ENCODE measurements around the gene TSPAN15.
"Not testable (repeated sequence)": the region's sequence is repeated elsewhere in the genome, so short reads cannot be mapped to it uniquely, and the experiment has no call there.

Gene TSPAN15

DNA sequence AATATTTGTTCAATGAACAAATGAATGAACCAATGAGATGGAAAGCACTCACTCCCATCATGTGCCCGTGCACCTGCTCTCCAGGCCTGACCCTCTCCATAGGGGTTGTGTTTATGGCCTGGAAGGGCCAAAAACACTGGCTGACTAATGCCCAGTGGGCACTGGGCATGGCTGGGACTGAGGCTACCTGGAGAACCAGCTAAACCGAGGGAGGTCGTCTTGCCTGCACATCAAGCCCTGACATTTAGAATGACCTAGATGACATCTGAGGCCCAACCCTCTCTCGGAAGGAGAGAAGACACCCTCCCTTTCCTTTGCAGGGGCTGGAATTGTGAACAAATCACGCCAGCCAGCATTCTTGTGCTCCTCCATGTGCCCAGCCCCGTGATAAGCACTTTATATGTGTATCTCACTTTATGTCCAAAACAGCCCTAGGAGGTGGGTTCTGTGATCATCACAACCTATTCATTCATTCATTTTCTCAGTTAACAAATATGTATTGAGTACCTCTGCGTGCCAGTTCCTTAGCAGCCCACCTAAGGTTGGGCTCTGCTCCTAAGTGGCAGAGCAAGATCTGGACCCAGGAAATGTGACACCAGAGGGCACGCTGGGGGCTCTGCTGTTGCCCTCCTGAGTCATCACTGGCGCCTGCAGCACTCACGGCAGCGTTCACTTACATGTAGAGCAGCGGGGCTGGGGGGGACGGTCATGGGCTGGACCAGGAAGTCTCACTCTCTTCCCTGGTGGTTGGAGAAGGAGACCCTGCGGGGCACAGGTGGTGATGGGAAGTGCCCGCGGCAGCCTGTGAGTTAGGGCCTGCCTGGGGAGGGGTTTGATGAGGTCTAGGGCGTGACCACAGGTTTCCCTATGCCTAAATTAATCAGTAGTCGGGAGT lies 52.0 kb downstream of the TSPAN15 start:
- no peak for DNase-seq (ENCODE audit: low spot score)

DNA sequence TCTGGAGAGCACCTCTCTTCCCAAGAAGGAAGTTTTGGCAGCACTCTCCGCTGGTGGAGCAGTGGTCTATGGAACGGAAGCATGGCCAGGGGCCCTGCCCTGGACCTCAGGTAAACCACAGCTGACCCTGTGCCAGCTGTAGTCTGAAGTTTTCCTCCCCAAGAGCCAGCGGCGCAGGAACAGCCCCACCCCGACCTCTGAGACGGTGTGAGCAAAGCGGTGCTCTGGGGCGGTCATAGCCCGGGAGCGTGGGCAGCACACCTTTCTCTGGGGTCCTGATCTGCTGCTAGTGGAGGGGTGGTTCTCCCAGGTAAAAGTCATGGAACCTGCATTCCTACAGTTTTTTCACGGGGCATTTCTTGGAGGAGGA lies 52.6 kb downstream of the TSPAN15 start:
- DNase-seq (ENCODE audit: low spot score) = no peak

DNA sequence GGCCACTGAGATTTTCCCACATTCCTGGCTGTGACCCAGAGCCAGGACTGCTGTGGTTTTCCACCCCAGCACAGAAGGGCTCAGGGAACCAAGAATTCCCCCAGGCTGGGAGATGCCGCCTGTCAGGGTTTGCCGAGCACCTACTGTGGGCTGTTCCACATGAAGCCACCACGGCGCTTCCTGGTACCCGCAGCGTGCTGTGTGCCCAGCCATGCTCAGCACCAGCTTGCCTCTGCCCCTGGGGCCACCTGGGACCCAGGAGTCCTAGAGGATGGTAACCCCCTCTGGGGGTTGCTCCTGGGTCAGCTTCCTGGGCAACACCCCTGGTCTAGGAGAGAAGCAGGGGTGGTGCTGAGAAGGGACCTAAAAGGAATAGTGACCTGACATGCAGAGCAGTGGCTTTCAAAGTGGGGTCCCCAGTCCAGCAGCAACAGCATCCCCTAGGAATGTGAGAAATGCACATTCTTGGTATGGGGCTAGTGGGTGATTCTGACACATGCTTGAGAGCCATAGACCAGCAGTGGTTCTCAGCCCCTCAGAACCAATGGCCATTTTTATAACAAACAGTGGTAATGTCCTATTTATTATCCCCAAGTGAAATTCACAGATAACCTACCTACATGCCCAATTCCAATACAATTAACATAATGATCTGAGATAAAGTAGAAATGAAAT lies 53.4 kb downstream of the TSPAN15 start:
- DNase-seq (ENCODE audit: low spot score) = no peak

DNA sequence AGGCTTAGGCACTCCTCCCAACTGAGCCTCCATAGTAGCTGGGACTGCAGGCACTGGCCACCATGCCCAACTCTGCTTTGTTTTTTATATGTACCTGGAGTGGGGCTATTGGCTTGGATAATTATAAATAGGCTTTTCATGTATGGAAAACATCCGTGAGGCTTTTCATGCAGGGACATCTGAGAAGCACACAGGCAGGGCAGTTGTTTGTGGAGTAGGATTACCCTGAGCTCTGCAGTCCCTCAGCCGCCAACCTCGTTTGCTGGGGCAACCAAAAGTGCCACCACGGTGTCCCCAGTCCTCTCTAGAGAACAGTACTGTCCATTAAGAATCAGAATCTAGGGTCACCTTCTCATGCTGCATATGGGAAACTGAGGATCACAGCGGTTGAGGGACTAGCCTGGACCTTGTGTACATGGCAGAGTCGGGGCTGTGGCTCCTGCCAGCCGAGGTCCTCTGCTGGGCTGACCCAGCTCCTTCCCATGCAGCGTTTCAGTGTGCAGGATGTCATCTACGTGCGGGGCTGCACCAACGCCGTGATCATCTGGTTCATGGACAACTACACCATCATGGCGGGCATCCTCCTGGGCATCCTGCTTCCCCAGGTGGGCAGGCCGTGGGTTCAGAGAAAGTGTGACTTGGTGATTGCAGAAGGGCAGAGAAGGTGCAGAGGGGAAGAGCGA lies 54.5 kb downstream of the TSPAN15 start:
- DNase-seq (ENCODE audit: low spot score) = no peak

DNA sequence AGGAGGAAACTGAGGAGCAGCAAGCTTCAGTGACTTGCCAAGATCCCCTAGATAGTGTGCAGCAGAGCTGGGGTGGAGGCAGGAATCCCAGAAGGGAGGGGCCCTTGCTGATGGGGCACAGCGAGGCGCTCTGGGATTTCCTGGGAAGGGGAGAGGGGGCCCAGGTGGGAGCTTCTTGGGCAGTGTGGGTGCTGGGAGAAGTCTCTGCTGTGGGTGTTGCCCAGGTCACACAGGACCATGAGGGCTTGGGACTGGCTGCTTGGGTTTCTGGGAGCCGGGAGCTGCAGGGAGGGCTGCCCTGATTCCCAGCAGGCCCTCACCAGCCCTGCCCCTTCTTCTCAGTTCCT lies 55.2 kb downstream of the TSPAN15 start:
- DNase-seq (ENCODE audit: low spot score) = no peak

DNA sequence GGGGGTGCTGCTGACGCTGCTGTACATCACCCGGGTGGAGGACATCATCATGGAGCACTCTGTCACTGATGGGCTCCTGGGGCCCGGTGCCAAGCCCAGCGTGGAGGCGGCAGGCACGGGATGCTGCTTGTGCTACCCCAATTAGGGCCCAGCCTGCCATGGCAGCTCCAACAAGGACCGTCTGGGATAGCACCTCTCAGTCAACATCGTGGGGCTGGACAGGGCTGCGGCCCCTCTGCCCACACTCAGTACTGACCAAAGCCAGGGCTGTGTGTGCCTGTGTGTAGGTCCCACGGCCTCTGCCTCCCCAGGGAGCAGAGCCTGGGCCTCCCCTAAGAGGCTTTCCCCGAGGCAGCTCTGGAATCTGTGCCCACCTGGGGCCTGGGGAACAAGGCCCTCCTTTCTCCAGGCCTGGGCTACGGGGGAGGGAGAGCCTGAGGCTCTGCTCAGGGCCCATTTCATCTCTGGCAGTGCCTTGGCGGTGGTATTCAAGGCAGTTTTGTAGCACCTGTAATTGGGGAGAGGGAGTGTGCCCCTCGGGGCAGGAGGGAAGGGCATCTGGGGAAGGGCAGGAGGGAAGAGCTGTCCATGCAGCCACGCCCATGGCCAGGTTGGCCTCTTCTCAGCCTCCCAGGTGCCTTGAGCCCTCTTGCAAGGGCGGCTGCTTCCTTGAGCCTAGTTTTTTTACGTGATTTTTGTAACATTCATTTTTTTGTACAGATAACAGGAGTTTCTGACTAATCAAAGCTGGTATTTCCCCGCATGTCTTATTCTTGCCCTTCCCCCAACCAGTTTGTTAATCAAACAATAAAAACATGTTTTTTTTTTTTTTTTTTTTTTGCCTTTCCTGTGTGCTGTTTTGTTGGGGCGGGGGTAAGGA lies 55.8 kb downstream of the TSPAN15 start:
- DNase-seq (ENCODE audit: low spot score) = no peak

DNA sequence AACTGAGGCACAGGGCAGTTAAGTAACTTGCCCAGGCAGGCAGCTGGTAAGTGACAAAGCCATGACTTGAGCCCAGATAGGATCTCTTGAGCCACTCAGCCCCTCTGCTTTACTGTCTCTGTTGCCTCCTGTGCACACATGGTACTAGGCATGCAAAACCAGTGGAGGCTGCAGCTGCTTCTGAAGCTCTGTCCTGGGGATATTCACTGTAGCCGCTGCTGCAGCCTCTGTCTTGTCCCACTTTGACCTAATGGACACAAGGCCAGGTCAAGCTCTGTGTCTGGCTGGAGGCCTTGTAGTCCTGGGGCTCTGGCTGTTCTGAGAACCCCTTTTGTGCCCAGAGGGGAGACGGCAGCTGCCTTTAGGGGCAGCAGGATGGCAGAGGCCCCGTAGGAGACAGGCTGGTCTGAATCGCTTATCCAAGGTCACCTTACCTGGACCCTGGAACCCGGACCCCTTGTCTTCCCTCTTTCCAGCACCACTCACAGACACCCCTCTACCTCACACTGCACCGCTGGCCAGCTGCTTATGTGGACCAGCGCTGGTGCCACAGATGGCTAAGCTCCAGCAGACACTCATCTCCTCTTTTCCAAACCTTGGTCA lies 57.6 kb downstream of the TSPAN15 start:
- DNase-seq (ENCODE audit: low spot score) = peak; percentile 2

DNA sequence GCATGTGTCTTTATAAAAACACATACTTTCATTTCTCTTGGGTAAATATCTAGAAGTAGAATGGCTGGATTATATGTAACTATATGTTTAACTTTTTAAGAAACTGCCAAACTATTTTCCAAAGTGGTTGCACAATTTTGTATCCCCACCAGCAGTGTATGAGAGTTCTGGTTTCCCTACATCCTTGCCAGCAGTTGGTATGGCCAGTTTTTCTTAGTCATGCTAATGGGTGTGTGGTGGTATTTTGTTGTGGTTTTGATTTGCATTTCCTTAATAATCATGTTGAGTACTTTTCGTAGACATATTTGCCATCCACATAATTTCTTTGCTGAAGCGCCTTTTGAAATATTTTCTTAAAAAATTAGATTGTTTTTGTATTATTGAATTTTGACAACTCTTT lies 61.6 kb downstream of the TSPAN15 start:
- no peak for DNase-seq (ENCODE audit: low spot score)

DNA sequence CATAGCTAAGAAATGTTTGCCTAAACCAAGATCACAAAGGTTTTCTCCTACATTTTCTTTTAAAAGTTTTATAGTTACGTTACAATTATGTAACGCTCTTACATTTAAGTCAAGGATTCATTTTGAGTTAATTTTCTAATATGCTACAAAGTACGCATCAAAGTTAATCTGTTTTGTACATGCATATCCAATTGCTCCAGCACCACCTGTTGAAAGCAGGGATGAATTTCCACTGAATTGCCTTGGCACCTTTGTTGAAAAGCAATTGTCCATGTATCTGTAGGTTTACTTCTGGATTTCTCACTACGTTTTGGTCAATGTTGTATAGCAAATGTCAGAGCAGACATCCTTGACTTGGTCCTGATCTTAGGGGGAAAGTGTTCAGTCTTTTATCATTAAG lies 62.4 kb downstream of the TSPAN15 start:
- no peak for DNase-seq (ENCODE audit: low spot score)

DNA sequence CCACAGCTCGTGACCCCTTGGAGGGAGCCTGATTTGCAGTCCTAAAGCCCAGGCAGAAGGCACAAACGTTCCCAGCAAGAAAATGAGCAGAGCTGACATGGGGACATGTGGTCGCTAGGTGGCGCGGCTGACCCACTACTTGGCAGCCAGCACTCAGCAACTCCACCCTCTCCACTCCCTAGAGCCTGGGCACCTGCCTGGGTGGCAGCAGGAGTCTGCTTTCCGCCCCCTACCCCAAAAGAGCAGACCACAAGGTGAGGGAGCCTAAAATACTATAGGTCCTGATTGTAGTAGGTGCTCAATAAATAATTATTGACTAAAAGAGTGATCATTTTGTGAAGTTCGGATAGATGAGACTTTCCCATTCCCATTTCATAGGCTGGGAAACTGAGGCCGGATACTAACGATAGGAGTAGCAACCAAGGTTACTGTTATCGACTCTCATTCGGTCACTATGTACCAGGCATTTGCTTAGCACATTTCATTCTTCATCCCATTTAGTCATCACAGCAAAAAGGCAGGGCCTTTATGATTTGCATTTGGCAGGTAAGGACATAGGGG lies 64.5 kb downstream of the TSPAN15 start:
- DNase-seq (ENCODE audit: low spot score) = peak; percentile 89

DNA sequence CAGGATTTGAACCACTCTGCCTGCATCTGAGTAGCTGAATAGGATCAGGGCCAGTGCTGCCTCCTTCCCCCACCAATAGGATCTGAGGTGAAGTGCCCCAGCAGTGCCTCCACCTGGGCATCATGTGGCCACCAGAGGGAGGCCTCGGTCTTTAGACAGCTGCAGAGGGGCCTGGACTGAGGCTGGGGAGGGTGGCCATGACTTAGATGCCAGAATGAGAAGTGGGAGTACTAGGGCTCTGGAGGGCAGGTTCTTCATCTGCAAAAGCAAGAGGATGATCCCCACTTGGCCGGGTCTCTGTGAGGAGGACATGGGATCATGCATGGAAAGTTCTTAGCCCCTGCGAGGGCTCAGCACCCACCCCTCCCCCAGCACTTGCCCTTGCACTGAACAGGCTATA lies 65.1 kb downstream of the TSPAN15 start:
- no peak for DNase-seq (ENCODE audit: low spot score)

DNA sequence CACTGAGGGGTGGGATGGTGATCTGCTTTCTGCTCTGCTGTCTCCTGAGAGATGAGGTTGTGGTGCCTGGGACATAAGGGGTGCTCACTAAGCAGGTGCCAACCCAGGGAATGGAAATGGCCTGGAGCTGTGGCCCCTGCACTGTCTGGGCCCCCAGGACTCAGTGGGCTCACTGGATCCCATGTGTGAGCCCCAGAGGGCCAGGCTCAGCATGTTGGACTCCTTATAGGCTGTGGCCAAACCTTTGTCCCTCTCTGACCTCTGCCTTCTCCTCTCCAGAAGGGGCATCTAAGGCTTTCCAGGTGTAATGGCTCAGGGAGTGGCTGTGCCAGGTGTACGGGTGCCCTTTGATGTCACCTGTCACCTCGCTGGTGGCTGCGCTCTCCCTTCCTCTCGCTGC lies 65.5 kb downstream of the TSPAN15 start:
- no peak for DNase-seq (ENCODE audit: low spot score)

DNA sequence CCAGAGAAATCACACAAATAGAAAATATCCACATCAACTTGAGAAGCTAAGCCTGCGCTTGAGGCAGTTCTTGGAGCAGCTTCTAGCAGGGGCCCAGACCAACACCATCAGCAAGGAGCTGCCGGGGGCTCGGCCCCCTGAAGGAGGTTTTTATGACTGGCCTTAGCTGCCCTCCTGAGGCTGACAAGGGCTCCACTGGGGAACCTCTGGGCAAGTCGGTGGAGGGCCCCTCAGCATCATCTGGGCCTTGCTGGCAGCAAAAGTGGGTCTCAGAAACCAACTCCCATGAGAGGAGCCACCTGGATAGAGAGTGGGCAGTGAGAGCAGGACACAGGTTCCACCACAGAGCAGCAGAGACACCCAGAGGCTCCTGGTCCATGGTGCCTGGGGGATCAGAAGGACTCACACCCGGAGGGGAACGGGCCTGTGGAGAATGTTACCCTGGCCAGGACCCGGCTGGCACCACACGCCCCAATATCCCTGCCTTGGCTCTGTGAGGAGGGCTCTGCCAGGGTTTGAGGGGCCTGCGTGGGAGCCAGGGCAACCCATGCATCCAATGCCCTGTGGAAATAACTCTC lies 66.1 kb downstream of the TSPAN15 start:
- DNase-seq (ENCODE audit: low spot score) = no peak

DNA sequence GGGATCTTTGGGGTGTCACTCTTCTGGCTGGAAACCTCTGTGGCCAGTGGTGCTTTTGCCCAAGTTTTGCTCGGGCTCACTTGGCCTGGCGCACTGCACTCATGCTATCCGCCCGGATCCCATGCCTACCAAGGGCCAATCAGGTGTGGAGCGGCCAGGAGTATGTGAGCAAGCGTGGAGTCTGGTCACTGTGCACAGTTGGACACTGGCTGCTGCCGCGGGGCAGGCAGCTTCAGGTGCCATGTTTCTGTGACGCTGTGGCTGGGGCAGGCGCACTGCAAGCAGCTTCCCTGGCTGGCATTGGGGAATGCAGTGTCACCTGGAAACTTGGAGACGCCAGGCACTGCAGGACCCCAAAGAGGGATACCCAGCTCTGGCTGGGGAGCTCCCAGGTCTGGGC lies 76.7 kb downstream of the TSPAN15 start:
- no peak for DNase-seq (ENCODE audit: low spot score)

DNA sequence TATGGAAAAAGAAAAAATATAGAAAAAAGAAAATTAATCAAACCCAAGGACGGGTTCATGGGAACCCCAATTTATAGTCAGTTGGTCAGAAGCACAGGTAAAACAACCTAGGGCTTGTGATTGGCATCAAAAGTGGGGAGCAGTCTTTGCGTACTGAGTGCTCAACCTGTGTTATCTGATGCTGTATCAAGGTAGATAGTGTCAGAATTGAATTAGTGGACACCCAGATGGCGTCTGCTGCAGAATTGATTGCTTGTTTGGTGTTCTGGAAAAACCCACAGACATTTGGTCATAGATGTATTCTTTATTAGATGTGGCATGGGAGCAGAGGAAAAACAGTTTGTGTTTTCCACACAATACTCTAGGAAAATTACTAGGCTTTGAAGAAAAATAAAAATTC lies 82.4 kb downstream of the TSPAN15 start:
- DNase-seq (ENCODE audit: low spot score) = no peak

DNA sequence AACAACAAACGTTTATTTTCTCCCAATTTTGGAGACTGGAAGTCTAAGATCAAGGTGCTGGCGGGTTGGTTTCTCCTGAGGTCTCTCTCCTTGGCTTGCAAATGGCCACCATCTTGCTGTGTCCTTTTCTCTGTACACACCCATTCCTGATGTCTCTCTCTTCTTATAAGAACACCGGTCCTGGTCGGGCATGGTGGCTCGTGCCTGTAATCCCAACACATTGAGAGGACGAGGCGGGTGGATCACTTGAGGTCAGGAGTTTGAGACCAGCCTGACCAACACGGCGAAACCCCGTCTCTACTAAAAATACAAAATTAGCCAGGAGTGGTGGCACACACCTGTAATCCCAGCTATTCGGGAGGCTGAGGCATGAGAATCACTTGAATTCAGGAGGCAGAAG lies 85.3 kb downstream of the TSPAN15 start:
- DNase-seq (ENCODE audit: low spot score) = not testable (repeated sequence)

DNA sequence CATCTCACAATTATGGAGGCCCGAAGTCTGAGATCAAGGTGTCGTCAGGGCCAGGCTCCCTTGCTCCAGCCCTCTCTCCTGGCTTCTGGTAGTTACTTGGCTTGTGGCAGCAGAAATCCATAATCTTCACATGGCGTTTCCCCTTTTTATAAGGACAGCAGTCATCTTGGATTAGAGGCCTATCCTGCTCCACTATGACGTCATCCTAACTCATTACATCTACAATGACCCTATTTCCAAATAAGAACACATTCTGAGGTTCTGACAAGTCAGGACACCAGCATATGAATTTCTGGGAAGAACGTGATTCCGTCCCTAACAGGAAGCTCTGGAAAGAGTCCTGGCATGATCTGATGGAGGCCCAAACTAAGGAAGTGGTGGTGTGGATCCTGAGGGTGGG lies 86.2 kb downstream of the TSPAN15 start:
- DNase-seq (ENCODE audit: low spot score) = no peak

DNA sequence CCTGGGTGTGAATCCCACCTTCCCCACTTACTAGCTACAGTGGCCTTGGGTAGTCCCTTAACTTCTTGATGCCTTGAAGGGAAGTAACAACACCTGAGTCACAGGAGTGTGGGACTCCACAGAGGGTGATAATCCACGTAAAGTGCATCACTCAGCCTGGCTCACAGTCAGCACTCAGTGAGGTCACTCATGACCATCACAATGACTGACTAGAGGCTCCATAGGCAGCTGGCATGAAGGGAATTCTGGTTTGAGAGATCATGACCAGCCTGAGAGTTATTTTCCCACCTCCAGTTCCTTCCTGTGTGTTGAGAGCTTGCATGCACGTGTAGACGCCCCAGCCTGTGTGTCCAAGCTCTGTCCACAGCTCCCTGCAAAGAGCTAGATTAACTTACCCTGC lies 87.2 kb downstream of the TSPAN15 start:
- DNase-seq (ENCODE audit: low spot score) = no peak

DNA sequence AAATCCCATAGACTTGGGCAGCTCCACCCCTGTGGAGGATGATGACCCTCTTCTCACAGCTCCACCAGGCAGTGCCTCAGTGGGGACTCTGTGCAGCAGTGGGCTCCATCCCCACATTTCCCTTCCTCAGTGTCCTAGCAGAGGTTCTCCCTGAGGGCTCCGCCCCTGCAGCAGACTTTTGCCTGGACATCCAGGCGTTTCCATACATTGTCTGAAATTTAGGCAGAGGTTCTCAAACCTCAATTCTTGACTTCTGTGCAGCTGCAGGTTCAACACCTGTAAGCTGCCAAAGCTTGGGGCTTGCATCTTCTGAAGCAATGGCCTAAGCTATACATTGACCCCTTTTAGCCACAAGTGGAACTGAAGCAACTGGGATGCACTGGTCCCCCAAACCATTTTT lies 90.2 kb downstream of the TSPAN15 start:
- DNase-seq (ENCODE audit: low spot score) = no peak

DNA sequence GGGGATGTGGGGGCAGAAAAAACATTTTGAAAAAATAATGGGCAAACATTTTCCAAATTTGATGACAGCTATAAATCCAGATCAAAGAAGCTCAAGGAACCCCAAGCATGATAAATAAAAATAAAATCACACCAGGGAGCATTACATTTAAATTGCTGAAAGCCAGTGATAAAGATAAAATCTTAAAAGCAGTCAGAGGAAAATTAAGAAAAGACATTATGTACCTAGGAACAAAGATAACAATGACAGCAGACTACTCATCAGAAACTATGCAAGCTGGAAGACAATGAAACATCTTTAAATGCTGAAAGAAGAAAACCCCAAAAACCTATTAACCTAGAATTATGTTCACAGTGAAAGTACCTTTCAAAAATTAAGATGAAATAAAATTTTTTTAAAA lies 98.7 kb downstream of the TSPAN15 start:
- DNase-seq (ENCODE audit: low spot score) = no peak

DNA sequence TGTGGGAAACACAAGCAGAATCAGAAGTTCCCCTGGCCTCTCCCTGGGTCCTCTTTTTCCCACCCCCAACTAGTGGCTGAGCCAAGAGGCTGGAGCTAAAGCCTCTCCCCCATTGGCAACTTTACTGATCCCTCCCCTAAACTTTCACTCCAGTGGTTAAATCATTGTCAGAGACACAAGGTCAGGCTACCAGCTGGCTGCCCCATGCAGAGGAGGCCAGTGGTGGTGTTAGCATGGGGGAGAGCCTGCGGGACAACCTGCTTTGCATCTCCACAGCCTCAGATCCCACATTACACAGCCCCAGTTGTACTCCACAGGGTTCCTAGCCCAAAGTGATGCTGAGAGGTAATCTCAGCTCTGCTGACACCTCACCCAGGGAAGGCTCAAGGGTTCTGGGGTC lies 101.0 kb downstream of the TSPAN15 start:
- no peak for DNase-seq (ENCODE audit: low spot score)

Measured in AG08396 (cell line).